Measurements from ENCODE around the gene CASZ1. TPM values are rescaled to one million over a fixed set of nuclear protein-coding genes. Genes with fewer than 3 reads are reported as not detected.
A peak's percentile ranks its signal among the peaks of the same experiment; 100 is the strongest.

CASZ1 gene
- total and polyA plus RNA-seq, 10 donors, result 0.73 to 14.5 (median 9.1) TPM

GRCh38 chr1:10634075-10634427, 162.4 kb downstream of the CASZ1 start:
- Histone ChIP-seq H3K9me3 (no peaks in the 10 kb centered on the region), H3K27me3 (replicated peaks in 1 of 7) (peaks cover 0 to 18% (median 6%) of the 10 kb centered on the region in 7 donors), H3K4me3 (no peak overlapping the region), H3K36me3 (peaks cover 0 to 52% (median 24%) of the 10 kb centered on the region in 6 donors), H3K4me1 (peaks cover 0 to 15% (median 3%) of the 10 kb centered on the region in 6 donors), H3K27ac (no peak overlapping the region)
- WGBS, 5 donors, result 92 to 96% (median 92%) methylated on average over 5 to 8 of the region's 8 CpGs
- intact Hi-C loops (cut with DNase I; ENCODE audit: low total_unique reads), result no loop called here
- DNase-seq, result no peak
- no peak for TF ChIP-seq POLR2A (IDR thresholded peaks at IDR 0.05)
- no peak for TF ChIP-seq POLR2AphosphoS5 (IDR thresholded peaks at IDR 0.05)
- TF ChIP-seq, protein P1, sequence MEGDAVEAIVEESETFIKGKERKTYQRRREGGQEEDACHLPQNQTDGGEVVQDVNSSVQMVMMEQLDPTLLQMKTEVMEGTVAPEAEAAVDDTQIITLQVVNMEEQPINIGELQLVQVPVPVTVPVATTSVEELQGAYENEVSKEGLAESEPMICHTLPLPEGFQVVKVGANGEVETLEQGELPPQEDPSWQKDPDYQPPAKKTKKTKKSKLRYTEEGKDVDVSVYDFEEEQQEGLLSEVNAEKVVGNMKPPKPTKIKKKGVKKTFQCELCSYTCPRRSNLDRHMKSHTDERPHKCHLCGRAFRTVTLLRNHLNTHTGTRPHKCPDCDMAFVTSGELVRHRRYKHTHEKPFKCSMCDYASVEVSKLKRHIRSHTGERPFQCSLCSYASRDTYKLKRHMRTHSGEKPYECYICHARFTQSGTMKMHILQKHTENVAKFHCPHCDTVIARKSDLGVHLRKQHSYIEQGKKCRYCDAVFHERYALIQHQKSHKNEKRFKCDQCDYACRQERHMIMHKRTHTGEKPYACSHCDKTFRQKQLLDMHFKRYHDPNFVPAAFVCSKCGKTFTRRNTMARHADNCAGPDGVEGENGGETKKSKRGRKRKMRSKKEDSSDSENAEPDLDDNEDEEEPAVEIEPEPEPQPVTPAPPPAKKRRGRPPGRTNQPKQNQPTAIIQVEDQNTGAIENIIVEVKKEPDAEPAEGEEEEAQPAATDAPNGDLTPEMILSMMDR (IDR thresholded peaks at IDR 0.05 in 8 of 11, conservative IDR thresholded peaks at IDR 0.05 in 3 of 11), result no peak

DNA sequence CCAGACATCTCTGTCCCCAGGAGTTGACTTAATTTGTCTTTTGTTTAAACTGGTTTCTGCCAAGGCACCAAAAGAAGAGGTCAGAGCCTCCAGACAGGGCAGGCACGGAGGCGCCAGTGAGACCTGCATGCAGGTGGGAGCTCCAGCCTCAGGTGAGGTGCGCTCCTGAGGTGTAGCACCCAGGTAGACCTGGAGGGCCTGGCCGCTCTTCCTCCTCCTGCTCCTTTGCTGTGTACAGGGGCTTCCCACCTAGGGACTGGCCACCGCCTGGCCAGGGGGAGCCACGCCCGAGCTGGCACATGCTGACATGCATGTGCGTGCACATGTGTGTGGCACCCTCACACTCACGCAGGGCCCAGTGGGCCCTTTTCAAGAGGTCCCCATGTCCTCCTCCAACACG, 163.0 kb downstream of the CASZ1 start:
- WGBS, 5 donors, result 92 to 98% (median 95%) methylated on average over 8 to 10 of the region's 10 CpGs
- intact Hi-C loops (cut with DNase I; ENCODE audit: low total_unique reads), result no loop called here
- peak; percentile 70 for DNase-seq
- H3K36me3 ChIP-seq, result peaks cover 0 to 57% (median 27%) of the 10 kb centered on the region in 6 donors
- peaks cover 0 to 13% (median 2%) of the 10 kb centered on the region in 6 donors for H3K4me1 ChIP-seq
- peaks cover 0 to 15% (median 4%) of the 10 kb centered on the region in 7 donors for H3K27me3 ChIP-seq (replicated peaks in 1 of 7)
- no peak overlapping the region for H3K27ac ChIP-seq
- H3K4me3 ChIP-seq, result no peak overlapping the region
- no peaks in the 10 kb centered on the region for H3K9me3 ChIP-seq
- TF ChIP-seq, protein P1 (IDR thresholded peaks at IDR 0.05 in 8 of 11, conservative IDR thresholded peaks at IDR 0.05 in 3 of 11), result no peak
- TF ChIP-seq POLR2A (IDR thresholded peaks at IDR 0.05) (no peak), POLR2AphosphoS5 (IDR thresholded peaks at IDR 0.05) (peak in 1 of 3 donors; percentile 34)

GRCh38 chr1:10632691-10633090, 163.8 kb downstream of the CASZ1 start:
- 86 to 94% (median 90%) methylated on average over 13 to 14 of the region's 14 CpGs for WGBS, 5 donors
- peaks cover 0 to 61% (median 29%) of the 10 kb centered on the region in 6 donors for H3K36me3 ChIP-seq
- peaks cover 0 to 7% (median 0%) of the 10 kb centered on the region in 7 donors for H3K27me3 ChIP-seq (replicated peaks in 1 of 7)
- TF ChIP-seq, protein P1 (IDR thresholded peaks at IDR 0.05 in 8 of 11, conservative IDR thresholded peaks at IDR 0.05 in 3 of 11), result no peak
- no peak overlapping the region for H3K27ac ChIP-seq
- intact Hi-C loops (cut with DNase I; ENCODE audit: low total_unique reads), result no loop called here
- DNase-seq, result peak; percentile 44
- H3K9me3 ChIP-seq, result no peaks in the 10 kb centered on the region
- H3K4me3 ChIP-seq, result no peak overlapping the region
- peaks cover 0 to 8% (median 0%) of the 10 kb centered on the region in 6 donors for H3K4me1 ChIP-seq

GRCh38 chr1:10631811-10632593, 164.4 kb downstream of the CASZ1 start:
- TF ChIP-seq POLR2AphosphoS5 (IDR thresholded peaks at IDR 0.05), result no peak
- no peak for TF ChIP-seq POLR2A (IDR thresholded peaks at IDR 0.05)
- TF ChIP-seq, protein P1 (IDR thresholded peaks at IDR 0.05 in 8 of 11, conservative IDR thresholded peaks at IDR 0.05 in 3 of 11), result no peak
- peak; percentile 56 for DNase-seq
- H3K27ac ChIP-seq, result no peak overlapping the region
- peaks cover 0 to 67% (median 32%) of the 10 kb centered on the region in 6 donors for H3K36me3 ChIP-seq
- H3K4me1 ChIP-seq, result peaks cover 0 to 8% (median 0%) of the 10 kb centered on the region in 6 donors
- H3K27me3 ChIP-seq (replicated peaks in 1 of 7), result peaks cover 0 to under 1% (median 0%) of the 10 kb centered on the region in 7 donors
- no peak overlapping the region for H3K4me3 ChIP-seq
- 81 to 91% (median 88%) methylated on average over 12 to 14 of the region's 14 CpGs for WGBS, 5 donors
- intact Hi-C loops (cut with DNase I; ENCODE audit: low total_unique reads), result no loop called here
- no peaks in the 10 kb centered on the region for H3K9me3 ChIP-seq

All from spleen (tissue), 11 donors.